HG03457 (cell line): ENCODE results near the gene PICK1.
"Not testable (repeated sequence)": the region's sequence is repeated elsewhere in the genome, so short reads cannot be mapped to it uniquely, and the experiment has no call there.

ENCODE experiments used
- ATAC-seq: cut with Tn5 transposase; IDR thresholded peaks from one replicate; pipeline ENCODE4 v1.9.1; 2021; ENCODE audit warnings: moderate number of reproducible peaks; ENCODE audit not compliant: unreplicated experiment

The PICK1 gene

DNA sequence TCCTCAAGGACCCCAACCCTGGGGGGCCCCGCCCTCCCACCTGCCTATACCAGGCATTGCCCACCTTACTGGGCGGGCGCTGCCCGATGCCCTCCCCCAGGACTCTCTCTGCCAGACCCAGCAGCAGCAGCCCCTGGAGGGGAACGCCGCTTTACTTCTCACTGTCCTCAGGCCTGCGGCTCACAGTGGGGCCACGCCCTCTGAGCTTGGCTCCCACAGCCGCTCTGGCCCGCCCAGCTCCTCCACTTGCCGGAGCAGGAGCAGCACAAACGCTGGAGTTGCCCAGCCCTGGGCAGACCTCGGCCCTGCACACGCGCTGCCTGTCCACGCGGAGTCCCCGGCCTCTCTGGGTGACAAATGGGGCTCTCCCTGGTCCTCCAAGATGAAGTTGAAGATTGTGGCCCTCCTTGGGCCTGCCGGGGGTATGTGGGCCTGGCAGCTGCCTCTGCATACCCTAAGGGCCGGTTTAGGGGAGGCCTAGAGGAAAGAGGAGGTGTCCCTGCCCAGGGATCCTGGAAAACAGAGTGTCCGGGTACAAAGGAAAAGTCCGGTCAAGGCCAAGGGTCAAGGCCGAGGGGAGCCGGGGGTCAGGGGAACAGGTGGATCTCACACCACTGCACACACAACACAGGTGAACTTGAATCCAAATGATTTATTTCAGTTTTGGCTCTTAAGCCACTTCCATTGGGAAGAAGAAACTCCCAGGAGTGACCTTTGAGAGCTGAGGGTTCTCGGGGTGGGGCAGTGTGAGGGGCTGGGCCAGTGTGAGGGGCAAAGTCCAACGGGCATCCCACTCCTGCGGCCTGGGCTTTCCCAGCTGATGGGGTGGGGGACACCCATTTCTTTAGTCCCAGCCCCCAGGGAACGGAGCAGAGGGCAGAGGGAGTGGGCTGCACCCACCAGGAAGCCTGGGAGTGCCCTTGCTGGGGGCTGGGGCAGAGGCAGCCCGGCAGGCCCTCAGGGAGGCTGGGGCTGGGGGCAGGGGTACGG lies 54.0 kb downstream of the PICK1 start:
- no peak for ATAC-seq

DNA sequence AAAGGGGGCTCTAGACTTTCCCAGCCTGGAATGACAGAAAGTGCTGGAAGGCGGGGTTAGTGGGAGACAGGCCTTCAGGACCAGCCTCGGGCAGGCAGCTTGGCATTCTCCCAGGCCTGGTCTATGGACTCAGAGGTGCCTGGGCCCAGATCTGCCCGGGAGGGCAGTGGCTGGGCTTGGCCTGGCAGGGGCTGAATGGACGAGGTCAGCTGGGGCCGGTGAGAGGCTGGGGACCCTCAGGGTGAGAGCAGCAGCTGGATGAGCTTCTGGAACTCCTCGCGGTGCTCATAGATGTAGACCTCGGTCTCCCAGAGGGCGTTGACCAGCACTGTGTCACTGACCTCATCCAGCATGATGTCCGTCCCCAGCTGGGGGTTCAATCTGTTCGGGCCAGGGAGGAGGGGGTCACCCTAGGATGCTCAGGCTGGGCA lies 54.7 kb downstream of the PICK1 start:
- no peak for ATAC-seq

DNA sequence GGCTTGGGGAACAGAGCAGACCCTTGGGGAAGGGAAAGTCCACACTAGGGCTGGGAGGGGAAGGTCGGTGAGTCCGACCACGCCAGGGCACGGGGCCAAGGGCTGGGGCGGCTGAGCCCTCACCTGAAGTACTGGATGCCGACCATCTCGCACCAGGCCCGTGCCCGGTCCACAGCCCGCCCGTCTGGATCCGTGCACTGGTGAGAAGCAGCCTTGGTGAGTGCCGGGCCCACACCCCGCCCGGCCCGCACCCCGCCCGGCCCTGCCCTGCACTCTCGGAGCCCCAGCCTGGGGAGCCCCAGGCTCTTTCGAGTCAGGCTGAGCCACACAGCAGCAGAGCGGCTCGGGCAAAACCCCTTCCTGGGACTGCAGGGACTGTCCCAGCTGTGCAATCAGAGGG lies 55.2 kb downstream of the PICK1 start:
- ATAC-seq: no peak

DNA sequence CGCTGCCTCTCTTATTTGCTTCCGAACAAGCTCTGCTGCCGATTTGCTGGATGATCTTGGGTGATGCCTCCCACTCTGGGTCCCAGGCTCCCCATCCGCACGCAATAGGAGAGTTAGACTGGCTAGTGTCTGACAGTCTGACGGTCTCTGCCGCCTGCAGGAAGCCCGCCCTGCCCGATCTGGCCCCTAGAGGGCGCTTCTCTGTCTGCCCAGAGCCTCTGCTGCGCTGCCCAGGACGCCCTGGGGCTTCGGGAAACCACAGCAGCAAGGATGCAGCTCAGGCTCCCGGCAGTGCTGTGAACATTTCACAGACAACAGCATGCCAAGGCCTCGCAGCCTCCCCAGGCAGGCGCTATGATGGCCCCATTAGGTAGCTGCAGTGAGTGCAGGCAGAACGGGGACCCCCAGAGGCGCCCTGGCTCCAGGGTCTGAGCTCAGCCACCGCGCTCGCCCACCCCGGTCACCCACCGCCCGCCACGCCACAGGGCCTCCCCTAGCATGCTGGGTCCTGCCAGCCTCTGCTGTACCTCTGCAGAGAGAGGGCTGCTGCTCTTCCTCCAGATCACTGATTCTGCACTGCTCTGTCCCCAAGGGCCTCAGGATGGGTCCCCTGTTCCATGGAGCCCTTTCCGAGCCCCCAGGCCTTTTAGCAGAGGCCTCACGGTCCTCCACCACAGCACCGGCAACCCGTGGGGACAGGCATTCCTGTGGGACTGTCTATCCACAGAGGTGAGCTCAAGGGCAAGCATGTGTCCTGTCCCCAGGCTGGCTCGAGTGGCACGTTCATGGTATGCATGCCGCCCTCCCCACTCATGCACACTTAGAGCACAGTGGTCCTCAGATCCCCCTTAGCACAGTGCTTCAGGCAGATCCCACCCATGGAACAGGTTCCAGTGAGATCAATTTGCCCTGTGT lies 57.5 kb downstream of the PICK1 start:
- ATAC-seq: no peak

DNA sequence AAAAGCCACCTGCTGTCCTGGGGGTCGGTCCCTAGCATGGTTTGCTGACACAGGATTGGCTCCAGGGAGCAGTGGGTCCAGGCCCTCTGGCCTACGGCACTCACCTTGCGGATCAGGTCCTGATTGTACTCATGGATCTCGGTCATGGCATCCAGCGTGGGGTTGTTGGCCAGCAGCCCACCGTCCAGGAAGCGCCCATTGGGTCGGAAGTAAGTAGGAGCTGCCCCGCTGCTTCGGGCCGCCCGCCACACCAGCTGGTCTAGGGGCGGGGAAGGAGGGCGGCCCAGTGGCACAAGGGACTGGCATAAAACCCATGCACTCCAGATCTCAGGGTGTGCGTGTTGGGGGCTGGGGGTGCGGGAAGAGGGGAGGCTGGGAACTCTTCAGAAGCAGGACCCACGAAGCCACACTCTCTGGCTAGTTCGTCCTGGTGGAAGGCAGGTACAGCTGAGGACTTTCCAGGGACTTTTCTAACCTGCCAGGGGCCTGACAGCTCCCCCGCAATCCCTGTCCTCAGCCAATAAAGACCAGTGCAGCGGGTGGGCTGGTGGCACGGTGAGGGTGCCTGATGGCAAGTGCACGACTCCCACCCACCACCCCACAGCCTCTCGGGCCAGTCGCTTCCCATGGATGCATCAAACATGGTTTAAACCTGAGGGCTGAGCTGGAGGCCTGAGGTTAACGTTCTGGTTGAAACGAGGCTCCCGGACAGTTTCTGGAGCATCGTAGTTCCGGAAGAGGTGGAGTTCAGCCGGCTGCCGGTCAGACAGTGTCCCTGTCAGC lies 58.4 kb downstream of the PICK1 start:
- ATAC-seq: no peak

DNA sequence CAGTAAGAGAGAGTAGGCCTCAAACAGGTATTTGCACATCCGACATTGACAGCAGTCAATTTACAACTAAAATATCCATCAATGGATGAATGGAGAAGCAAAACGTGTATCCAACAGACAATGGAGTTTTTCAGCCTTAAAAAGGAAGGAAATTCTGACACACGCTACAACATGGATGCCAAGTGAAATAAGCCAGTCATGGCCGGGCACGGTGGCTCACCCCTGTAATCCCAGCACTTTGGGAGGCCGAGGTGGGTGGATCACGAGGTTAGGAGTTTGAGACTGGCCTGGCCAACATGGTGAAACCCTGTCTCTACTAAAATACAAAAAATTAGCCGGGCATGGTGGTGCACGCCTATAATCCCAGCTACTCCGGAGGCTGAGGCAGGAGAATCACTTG lies 60.4 kb downstream of the PICK1 start:
- ATAC-seq: not testable (repeated sequence)

DNA sequence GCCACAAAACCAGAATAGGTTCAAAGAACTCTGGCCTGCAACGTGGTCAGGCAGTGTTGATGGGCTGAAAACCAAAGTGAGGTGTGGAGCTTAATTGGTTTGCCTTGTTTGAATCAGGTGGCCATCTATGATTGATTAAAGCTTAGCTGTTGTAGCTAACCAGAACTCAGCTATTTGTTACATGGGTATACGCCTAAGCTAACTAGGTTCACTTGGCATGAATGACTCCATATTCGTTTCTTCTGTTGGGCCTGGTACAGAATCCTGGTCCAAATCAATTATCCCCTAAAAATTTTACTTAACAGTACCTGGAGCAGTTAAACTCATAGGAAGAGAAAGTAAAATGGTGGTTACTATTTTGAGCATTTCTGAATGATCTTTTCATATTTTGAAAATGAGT lies 61.0 kb downstream of the PICK1 start:
- no peak for ATAC-seq

DNA sequence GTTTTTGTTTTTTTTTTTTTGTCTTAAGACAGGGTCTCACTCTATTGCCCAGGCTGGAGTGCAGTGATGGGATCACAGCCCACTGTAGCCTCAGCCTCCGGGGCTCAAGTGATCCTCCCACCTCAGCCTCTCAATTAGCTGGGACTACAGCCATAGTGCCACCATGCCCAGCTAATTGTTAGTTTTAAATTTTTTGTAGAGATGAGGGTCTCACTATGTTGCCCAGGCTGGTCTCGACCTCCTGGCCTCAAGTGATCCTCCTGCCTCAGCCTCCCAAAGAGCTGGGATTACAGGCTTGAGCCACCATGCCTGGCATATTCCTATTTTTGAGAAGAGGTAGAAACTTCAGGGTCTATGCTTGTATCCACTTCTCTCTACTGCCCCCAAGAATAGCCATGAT lies 61.5 kb downstream of the PICK1 start:
- ATAC-seq: not testable (repeated sequence)

DNA sequence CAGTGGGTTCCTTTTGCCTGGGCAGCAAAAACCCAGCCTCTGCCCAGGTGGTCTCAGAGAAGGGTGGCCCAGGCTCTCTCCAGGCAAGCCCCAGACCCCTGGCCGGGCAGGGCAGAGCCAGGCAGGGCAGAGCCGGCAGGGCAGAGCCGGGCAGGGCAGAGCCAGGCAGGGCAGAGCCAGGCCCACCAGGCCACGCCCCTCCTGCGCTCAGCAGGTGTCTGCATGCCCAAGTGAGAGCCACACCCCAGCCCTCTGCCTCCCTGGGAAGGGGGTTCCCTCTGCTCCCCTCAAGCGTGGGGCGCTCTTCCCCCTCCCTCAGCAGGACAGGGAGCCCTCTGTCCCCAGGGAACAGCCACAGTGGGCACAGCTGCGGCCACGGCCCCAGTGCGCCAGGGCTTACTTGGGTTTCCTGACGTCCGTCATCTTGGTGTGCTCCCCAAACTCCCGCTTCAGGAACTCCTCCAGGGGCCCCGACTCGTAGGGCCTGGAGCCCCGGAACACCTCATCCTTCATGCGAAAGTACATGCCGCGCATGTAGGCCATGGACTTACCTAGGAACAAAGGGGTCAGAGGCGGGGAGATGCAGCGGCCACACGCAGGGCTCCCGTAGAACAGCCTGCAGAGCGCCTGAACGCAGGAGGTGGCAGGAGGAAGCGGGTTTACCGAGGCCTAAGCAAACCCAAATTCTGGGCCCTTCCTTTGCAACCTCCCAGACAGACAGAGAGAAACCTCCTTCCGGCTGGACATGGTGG lies 63.3 kb downstream of the PICK1 start:
- no peak for ATAC-seq

DNA sequence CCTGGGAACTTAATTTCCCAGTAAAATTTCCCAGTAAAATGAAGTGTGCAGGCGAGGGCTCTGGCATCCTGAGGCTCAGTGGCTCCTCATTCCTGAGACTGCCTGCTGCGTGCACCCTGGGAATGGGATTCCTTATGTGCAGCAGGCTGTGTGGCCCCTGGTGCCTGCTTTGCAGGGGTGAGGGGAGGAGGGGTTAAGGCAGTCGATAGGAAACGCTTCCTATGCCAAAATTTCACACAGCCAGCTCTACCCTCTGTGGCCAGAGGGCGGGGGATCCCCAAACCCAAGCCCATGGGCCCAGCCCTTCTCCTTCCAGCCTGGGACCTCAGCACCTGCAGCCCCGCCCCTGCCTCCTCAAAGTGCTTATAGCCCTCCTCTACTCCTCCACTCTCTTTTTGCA lies 65.4 kb downstream of the PICK1 start:
- no peak for ATAC-seq

DNA sequence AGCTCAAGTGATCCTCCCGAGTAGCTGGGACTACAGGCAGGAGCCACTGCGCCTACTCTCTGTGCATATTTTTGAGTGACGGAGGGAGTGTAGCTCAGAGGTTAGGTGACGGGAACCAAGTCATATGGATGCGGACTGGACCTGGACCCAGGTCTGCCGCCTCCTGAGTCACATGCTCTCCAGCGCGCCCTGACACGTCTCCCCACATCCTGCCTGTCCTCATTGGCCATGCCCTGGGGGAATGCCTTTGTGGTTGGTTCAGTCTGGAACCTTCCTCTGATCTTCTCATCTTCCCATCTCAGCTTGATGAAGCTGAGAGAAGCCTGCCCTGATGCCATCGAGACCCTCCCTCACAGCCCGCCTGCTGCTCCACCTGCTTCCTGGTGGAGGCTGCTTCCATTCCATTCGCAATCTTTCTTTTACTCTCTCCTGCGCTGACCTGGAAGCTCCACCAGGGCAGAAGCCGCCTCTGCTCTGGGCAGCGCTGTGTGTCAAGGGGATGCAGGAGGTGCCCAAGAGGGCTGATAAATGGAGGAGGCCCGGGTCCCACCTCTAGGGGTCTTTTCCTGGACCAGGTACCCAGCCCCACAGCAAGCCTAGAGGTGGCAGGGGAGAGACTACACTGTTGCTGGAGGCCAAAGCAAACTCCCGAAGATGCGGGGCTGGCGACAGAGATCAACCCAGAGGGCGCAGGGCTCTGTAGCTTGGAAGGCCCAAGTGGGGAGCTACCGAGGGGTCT lies 67.2 kb downstream of the PICK1 start:
- ATAC-seq: no peak

DNA sequence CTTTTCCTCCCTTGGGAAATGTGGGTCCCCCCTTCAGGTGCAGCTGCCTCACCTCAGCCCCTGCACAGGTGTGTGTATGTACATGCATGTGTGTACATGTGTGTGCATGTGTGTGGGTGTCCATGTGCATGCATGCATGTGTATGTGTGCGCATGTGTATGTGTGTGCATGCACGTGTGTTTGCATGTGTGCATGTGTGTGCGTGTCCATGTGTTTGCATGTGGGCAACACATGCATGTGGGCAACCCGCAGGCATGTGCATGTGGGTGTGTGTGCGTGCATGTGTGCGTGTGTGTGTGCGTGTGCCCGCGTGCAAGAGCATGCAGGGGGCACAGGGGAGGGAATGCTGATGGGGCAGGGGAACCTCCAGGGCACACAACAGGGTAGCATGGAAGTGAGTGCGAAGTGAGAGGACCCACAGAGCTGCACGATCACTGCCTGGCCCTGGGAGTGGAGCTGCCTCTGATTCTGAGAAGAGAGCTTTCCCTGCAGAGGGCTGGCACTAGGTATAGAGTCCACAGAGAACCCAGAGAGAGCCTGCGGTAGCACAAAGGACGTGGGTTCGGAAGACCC lies 67.9 kb downstream of the PICK1 start:
- no peak for ATAC-seq
